GM12872 (cell line): ENCODE results near the gene TADA2A.

Experiments
- CTCF ChIP-seq: IDR thresholded peaks from 3 replicates; pipeline ENCODE4 v1.5.1; 2011; ENCODE audit warnings: low read depth, mild to moderate bottlenecking, low read length, moderate library complexity; ENCODE audit not compliant: insufficient read depth

TADA2A gene

GRCh38 chr17:37485938-37486570 lies 79.4 kb downstream of the TADA2A start:
- no peak for TF ChIP-seq CTCF

- no peak for TF ChIP-seq CTCF
These were observed 81.4 kb downstream of the TADA2A start for GRCh38 chr17:37488009-37488604.

- TF ChIP-seq CTCF: no peak
These were observed 82.0 kb downstream of the TADA2A start for GRCh38 chr17:37488607-37489196.

- TF ChIP-seq CTCF: peak; percentile 15; the same call in 1 of the 3 replicates
These were observed 82.7 kb downstream of the TADA2A start, which contains the start of gene DUSP14 for GRCh38 chr17:37489197-37490001. TSS of gene DUSP14 (plus strand) at chr17:37489891. CDS start at chr17:37512273, 22,382 bp downstream.

GRCh38 chr17:37490022-37490587 lies 83.4 kb downstream of the TADA2A start:
- peak; percentile 36; the same call in 2 of the 3 replicates for TF ChIP-seq CTCF

GRCh38 chr17:37490638-37491614 lies 84.2 kb downstream of the TADA2A start:
- TF ChIP-seq CTCF: no peak
